Measurements from ENCODE around the gene SLC6A18.

DNA sequence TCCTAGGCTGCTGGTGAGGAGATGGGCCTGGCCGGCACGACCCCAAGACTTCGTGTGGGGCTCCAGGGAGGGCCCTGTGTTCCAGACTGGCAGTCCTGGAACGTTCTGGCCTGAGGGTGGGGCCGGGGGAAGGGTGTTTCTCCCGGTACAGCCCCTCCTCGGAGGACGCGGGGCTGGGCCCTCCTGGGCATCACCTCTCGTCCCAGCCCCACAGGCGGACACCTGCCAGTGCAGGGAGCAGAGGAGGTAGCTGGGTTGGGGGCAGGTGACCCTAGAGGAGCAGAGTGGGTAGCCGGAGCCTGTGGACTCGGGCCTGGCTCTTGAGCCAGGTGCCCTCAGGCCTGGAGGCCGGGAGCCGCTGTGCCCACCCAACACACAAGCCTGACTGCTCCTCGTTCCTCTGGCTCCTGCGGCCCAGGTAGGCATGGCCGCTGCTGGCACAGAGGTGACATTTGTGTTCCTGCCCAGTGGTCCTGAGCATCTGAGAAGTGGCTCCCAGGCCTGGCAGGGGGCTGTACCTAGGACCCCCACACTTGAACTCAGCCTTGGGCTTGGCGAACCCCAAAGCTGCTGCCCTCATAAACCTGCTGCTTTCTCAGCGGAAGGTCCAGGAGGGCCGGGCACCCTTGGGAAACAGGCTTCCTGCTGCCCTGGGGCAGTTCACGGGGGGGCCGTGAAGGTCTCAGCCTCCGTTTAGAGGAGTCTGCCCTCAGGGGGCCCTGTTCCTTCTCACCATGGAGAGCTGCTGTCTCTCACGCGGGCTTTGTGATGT is 23.0 kb upstream of the SLC6A18 start:
- TF ChIP-seq, protein P1, sequence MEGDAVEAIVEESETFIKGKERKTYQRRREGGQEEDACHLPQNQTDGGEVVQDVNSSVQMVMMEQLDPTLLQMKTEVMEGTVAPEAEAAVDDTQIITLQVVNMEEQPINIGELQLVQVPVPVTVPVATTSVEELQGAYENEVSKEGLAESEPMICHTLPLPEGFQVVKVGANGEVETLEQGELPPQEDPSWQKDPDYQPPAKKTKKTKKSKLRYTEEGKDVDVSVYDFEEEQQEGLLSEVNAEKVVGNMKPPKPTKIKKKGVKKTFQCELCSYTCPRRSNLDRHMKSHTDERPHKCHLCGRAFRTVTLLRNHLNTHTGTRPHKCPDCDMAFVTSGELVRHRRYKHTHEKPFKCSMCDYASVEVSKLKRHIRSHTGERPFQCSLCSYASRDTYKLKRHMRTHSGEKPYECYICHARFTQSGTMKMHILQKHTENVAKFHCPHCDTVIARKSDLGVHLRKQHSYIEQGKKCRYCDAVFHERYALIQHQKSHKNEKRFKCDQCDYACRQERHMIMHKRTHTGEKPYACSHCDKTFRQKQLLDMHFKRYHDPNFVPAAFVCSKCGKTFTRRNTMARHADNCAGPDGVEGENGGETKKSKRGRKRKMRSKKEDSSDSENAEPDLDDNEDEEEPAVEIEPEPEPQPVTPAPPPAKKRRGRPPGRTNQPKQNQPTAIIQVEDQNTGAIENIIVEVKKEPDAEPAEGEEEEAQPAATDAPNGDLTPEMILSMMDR (IDR thresholded peaks at IDR 0.05) = no peak
- no peak for TF ChIP-seq POLR2A (IDR thresholded peaks at IDR 0.05)

Data from thyroid gland (tissue), 4 donors.